ENCODE data around the gene TNNI2. TPM values are rescaled to one million over a fixed set of nuclear protein-coding genes. Genes with fewer than 3 reads are reported as not detected.
A peak's percentile ranks its signal among the peaks of the same experiment; 100 is the strongest.

The TNNI2 gene
- total RNA-seq, 4 donors from 2014 or later, result 4.7 to 23.9 (median 9.3) TPM; not detected in 1

DNA sequence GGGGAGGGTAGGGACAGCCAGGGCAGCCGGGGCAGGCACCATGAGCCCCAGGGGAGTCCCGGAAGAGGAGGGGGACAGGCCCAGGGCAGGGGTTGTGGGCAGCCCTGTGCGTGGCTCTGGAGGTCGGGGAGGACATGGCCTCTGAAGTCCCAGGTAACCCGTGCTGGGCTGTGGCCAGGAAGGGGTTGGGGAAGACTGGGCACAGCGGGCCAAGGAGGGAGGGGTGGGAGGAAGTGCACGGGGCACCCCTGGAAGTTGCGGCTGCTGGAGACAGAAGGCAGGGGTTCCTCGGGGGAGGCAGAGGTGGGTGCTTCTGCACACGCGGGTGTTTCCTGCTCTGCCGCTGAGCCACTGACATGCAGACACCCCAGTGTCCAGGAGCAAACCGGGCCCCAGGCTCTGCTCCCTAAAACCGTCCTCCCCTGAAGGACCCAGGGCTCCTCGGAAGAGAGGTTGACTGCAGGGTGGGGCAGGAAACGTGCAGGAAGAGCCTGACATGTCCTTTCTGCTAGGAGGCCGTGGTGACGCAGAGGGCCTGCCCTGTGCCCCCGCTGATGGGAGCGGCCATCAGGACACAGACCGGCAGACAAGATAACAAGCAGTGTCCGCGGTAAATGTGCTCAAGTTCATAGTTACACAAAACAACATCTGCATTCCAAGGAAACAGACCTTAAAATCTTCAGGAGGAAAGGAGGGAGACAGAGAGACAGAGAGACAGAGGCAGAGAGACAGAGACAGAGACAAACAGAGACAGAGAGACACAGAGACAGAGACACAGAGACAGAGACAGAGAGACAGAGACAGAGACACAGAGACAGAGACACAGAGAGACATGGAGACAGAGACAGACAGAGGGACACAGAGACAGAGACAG, 5.7 kb downstream of the TNNI2 start:
- H3K27ac ChIP-seq, result peak overlapping the region; percentile 36 to 61 (median 54)
- no peaks in the 10 kb centered on the region for H3K9me3 ChIP-seq
- H3K27me3 ChIP-seq, result no peaks in the 10 kb centered on the region
- peak in 1 of 2 donors; percentile 38 for TF ChIP-seq POLR2A (IDR thresholded peaks at IDR 0.05)
- TF ChIP-seq, protein P1, sequence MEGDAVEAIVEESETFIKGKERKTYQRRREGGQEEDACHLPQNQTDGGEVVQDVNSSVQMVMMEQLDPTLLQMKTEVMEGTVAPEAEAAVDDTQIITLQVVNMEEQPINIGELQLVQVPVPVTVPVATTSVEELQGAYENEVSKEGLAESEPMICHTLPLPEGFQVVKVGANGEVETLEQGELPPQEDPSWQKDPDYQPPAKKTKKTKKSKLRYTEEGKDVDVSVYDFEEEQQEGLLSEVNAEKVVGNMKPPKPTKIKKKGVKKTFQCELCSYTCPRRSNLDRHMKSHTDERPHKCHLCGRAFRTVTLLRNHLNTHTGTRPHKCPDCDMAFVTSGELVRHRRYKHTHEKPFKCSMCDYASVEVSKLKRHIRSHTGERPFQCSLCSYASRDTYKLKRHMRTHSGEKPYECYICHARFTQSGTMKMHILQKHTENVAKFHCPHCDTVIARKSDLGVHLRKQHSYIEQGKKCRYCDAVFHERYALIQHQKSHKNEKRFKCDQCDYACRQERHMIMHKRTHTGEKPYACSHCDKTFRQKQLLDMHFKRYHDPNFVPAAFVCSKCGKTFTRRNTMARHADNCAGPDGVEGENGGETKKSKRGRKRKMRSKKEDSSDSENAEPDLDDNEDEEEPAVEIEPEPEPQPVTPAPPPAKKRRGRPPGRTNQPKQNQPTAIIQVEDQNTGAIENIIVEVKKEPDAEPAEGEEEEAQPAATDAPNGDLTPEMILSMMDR (IDR thresholded peaks at IDR 0.05), result no peak
- H3K4me1 ChIP-seq, result peaks cover 0 to 42% (median 20%) of the 10 kb centered on the region in 4 donors
- DNase-seq, result peak; percentile 63 to 90 (median 83)
- H3K36me3 ChIP-seq, result no peaks in the 10 kb centered on the region
- H3K4me3 ChIP-seq, result peak overlapping the region in 1 of 4 donors; percentile 10

DNA sequence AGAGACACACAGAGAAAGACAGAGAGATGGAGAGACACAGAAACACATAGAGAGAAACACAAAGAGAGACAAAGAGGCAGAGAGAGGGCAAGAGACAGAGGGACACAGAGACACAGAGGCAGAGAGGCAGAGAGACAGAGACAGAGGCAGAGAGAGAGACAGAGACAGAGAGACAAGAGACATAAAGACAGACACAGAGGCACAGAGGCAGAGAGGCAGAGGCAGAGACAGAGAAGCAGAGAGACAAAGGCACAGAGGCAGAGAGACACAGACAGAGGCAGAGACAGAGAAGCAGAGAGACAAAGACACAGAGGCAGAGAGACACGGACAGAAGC, 6.3 kb downstream of the TNNI2 start:
- TF ChIP-seq POLR2A (IDR thresholded peaks at IDR 0.05), result no peak
- TF ChIP-seq, protein P1 (IDR thresholded peaks at IDR 0.05), result no peak
- Histone ChIP-seq H3K4me1 (peaks cover 0 to 42% (median 24%) of the 10 kb centered on the region in 4 donors), H3K27me3 (no peaks in the 10 kb centered on the region), H3K4me3 (no peak overlapping the region), H3K27ac (peak overlapping the region; percentile 14 to 61 (median 46)), H3K9me3 (no peaks in the 10 kb centered on the region), H3K36me3 (no peaks in the 10 kb centered on the region)
- no peak for DNase-seq

DNA sequence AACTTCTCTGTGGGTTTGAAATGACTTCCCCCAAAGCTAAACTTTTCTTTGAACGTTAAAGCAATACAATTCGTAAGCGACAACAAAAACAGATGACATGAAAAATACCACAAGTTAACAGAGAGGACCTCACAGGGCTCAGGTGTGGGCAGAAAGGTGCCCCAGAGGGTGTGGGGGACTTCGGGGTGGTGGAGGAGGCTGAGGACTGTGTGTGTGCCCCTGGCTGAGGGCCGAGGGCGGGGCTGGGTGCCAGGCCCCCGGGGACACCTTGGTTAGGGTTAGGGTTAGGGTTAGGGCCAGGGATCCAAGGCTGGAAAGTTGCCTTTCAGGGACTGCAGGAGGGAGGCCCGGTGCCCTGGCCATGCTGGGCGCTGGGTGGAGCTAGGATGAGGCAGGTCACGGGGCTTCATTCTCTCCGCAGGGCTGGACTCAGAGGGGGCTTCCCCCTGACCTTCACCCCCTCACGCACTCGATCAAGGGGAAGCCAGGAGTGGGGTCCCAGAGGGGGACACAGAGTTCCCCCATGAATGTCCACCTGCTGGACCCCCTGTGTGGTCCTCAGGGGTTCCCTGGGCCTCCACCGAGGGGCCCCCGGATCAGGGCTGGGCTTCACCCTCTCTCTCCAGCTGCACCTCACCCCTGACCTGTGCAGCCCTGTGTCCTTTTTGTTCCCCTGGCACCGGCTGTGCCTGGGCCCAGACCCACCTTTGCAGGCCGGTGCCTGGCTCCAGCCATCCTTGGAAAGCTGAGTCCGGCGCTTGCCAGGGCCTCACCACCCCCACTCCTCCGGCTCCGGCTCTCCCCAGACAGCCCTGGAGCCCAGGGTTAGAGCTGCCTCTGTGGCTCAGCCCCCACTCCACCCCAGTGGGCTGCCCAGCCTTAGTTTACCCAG, 7.0 kb downstream of the TNNI2 start:
- Histone ChIP-seq H3K27me3 (no peaks in the 10 kb centered on the region), H3K4me1 (peaks cover 0 to 35% (median 25%) of the 10 kb centered on the region in 4 donors), H3K36me3 (no peaks in the 10 kb centered on the region), H3K27ac (peak overlapping the region in 2 of 4 donors; percentile 14 to 61), H3K9me3 (no peaks in the 10 kb centered on the region), H3K4me3 (no peak overlapping the region)
- no peak for DNase-seq
- TF ChIP-seq, protein P1 (IDR thresholded peaks at IDR 0.05), result no peak
- no peak for TF ChIP-seq POLR2A (IDR thresholded peaks at IDR 0.05)

DNA sequence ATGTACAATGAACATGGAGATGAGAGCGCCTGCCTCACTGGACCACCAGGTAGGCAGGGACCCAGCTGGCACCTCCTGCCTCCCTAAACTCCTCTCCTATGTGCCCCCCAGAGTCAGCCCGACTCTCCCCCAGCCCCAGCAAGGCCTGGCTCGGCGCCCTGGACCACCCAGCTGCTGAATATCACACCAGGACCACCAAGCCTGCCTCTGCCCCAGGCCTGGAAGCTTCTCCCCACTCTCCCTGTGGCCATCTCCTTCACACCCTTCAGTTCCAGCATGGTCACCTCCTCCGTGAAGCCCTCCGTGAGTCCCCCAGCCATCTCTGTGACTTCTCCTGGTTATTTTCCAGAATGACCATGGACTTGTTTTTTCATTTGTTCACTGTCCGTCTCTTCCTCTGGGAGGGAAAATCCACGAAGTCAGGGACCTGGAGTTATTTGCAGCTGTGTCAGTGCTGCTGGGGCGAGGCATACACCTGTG, 7.7 kb downstream of the TNNI2 start:
- no peak for TF ChIP-seq POLR2A (IDR thresholded peaks at IDR 0.05)
- Histone ChIP-seq H3K4me3 (no peak overlapping the region), H3K36me3 (no peaks in the 10 kb centered on the region), H3K9me3 (no peaks in the 10 kb centered on the region), H3K4me1 (peaks cover 0 to 36% (median 26%) of the 10 kb centered on the region in 4 donors), H3K27me3 (no peaks in the 10 kb centered on the region), H3K27ac (peak overlapping the region in 1 of 4 donors; percentile 14)
- no peak for DNase-seq

DNA sequence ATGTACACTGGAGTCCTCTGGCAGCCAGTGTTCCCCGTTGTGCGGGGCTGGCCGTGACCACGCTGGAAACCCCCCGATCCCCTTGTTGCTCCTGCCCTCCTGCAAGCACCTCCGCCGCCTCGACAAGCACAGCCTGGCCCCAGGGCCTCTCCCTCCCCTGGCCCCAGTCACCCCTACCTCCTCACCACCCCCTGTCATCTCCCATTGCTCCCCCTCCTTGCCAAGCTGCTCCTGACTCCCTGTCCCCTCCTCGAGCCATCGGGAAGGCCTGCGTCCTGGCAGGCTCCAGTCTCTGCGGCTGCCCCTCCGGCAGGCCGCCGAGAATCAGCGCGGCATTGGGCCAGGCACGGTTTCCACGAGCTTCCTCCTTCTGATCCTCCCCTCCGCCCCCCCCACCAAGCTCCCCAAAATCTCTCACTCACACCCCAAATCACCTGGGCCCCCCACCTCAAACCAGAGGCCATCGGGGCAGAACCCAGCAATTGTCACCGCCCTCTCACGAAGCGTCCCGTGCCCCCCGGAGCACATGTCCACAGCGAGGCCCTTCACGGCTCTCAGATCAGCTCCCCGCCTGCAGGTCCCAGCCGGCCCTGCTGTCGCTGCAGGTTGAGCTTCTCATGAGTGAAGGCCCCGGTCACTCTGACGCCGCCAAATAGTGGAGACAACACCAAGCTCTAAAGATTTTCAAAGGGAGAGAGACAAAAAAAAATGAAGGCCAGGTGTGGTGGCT, 8.4 kb downstream of the TNNI2 start:
- no peaks in the 10 kb centered on the region for H3K9me3 ChIP-seq
- H3K27ac ChIP-seq, result no peak overlapping the region
- no peaks in the 10 kb centered on the region for H3K27me3 ChIP-seq
- H3K4me1 ChIP-seq, result peaks cover 0 to 42% (median 30%) of the 10 kb centered on the region in 4 donors
- no peak overlapping the region for H3K4me3 ChIP-seq
- TF ChIP-seq POLR2A (IDR thresholded peaks at IDR 0.05), result no peak
- TF ChIP-seq, protein P1 (IDR thresholded peaks at IDR 0.05), result no peak
- H3K36me3 ChIP-seq, result no peaks in the 10 kb centered on the region
- DNase-seq, result no peak
